Fibroblast of lung (primary cell): Measurements from ENCODE around the gene GOLGA1. TPM values are rescaled to one million over a fixed set of nuclear protein-coding genes. Genes with fewer than 3 reads are reported as not detected.

ENCODE experiments used
- DNase-seq, 2 donors: peaks; one replicate each; pipeline versions ENCODE4 v3.0.0 to v3.0.0-alpha.2; 2010; ENCODE audit warnings: low read depth in 2 of 2
- H2AFZ ChIP-seq: 2 replicates; pipeline ENCODE4 v1.5.1; 2012; ENCODE audit warnings: low read length, control low read depth, inconsistent platforms
- H3K27ac ChIP-seq: 2 replicates; pipeline ENCODE4 v1.5.1; 2011; ENCODE audit warnings: low read length, control low read depth; ENCODE audit not compliant: insufficient read depth
- H3K27me3 ChIP-seq: 2 replicates; pipeline ENCODE4 v1.5.1; 2011; ENCODE audit warnings: mild to moderate bottlenecking, low read length; ENCODE audit not compliant: control insufficient read depth, insufficient read depth
- H3K36me3 ChIP-seq: 2 replicates; pipeline ENCODE4 v1.5.1; 2011; ENCODE audit warnings: low read length; ENCODE audit not compliant: control insufficient read depth, insufficient read depth
- H3K4me1 ChIP-seq: 2 replicates; pipeline ENCODE4 v1.5.1; 2011; ENCODE audit warnings: low read length; ENCODE audit not compliant: control insufficient read depth, insufficient read depth; ENCODE audit errors: extremely low read depth
- H3K4me2 ChIP-seq: 2 replicates; pipeline ENCODE4 v1.5.1; 2011; ENCODE audit warnings: low read length, control low read depth; ENCODE audit not compliant: insufficient read depth; ENCODE audit errors: extremely low read depth
- H3K4me3 ChIP-seq, 4 experiments: fragments of 200-600 bp in 1 of 4; sonication (generic) in 1 of 4; replicated peaks in 1 of 4; 2 replicates each; pipeline ENCODE4 v1.5.1; 2011 to 2016; ENCODE audit warnings: low read length in 4 of 4, low read depth in 3 of 4, mild to moderate bottlenecking in 3 of 4, control low read depth in 2 of 4, inconsistent platforms in 1 of 4, mixed read lengths in 1 of 4; ENCODE audit not compliant: insufficient read depth in 1 of 4; ENCODE audit errors: control extremely low read depth in 1 of 4
- H3K79me2 ChIP-seq: 2 replicates; pipeline ENCODE4 v1.5.1; 2012; ENCODE audit warnings: mild to moderate bottlenecking, low read length, inconsistent platforms; ENCODE audit not compliant: control insufficient read depth, insufficient read depth
- H3K9ac ChIP-seq: 2 replicates; pipeline ENCODE4 v1.5.1; 2011; ENCODE audit warnings: mild to moderate bottlenecking, low read length, control low read depth; ENCODE audit not compliant: insufficient read depth
- H3K9me3 ChIP-seq: 2 replicates; pipeline ENCODE4 v1.5.1; 2012; ENCODE audit warnings: low read depth, low read length; ENCODE audit not compliant: control insufficient read depth, insufficient read depth
- H4K20me1 ChIP-seq: 2 replicates; pipeline ENCODE4 v1.5.1; 2011; ENCODE audit warnings: low read length; ENCODE audit not compliant: control insufficient read depth, insufficient read depth; ENCODE audit errors: extremely low read depth
- CTCF ChIP-seq, 2 donors: IDR thresholded peaks in 1 of 2; conservative IDR thresholded peaks in 1 of 2; 1 replicate in 1 of 2; 2 replicates in 1 of 2; pipeline ENCODE4 v1.5.1; 2011 to 2012; ENCODE audit warnings: low read length in 2 of 2, control low read depth in 1 of 2, inconsistent platforms in 1 of 2, low read depth in 1 of 2, mild to moderate bottlenecking in 1 of 2
- EZH2 ChIP-seq: IDR thresholded peaks from 2 replicates; pipeline ENCODE4 v1.5.1; 2012; ENCODE audit warnings: low read length, control low read depth, mild to moderate bottlenecking; ENCODE audit errors: missing control alignments
- polyA plus RNA-seq, 2 donors: library from polyadenylated mRNA; depleted of rRNA in 1 of 2; stranded (reverse) in 1 of 2; unstranded in 1 of 2; fragments of >200 nt; gene quantifications; 2 replicates each; pipeline ENCODE4 v1.2.1, GENCODE V29; 2011 to 2012; ENCODE audit warnings: missing spikeins in 1 of 2
- total RNA-seq: library from RNA; depleted of rRNA; stranded (reverse); fragments of >200 nt; gene quantifications from 2 replicates; pipeline ENCODE4 v1.2.1, GENCODE V29; 2014

GOLGA1 gene
- total and polyA plus RNA-seq, 2 donors (not counting 1 experiment from before 2014, with no cell fraction given): 12.0 to 15.9 TPM

GRCh38 chr9:124886866-124887492 is 53.9 kb downstream of the GOLGA1 start:
- no peaks in the 10 kb centered on the region for H4K20me1 ChIP-seq
- no peak overlapping the region for H2AFZ ChIP-seq
- H3K4me2 ChIP-seq: no peak overlapping the region
- peaks cover 16% of the 10 kb centered on the region for H3K36me3 ChIP-seq
- H3K79me2 ChIP-seq: no peaks in the 10 kb centered on the region
- no peaks in the 10 kb centered on the region for H3K9me3 ChIP-seq
- TF ChIP-seq CTCF (conservative IDR thresholded peaks at IDR 0.05 in 1 of 2, IDR thresholded peaks at IDR 0.05 in 1 of 2; ENCODE audit: low read depth in 1 of 2, low read length in 2 of 2) (no peak), EZH2 (no peak)
- no peak overlapping the region for H3K27ac ChIP-seq
- H3K9ac ChIP-seq: no peak overlapping the region
- DNase-seq: no peak
- no peaks in the 10 kb centered on the region for H3K27me3 ChIP-seq
- H3K4me3 ChIP-seq: no peak overlapping the region
- H3K4me1 ChIP-seq: no peaks in the 10 kb centered on the region

- Histone ChIP-seq H3K4me1 (no peaks in the 10 kb centered on the region), H3K9ac (no peak overlapping the region), H3K79me2 (no peaks in the 10 kb centered on the region), H3K36me3 (peaks cover 17% of the 10 kb centered on the region), H3K9me3 (no peaks in the 10 kb centered on the region), H3K27ac (no peak overlapping the region), H2AFZ (no peak overlapping the region), H3K4me3 (no peak overlapping the region), H3K27me3 (no peaks in the 10 kb centered on the region), H4K20me1 (no peaks in the 10 kb centered on the region), H3K4me2 (no peak overlapping the region)
- DNase-seq: no peak
- TF ChIP-seq CTCF (conservative IDR thresholded peaks at IDR 0.05 in 1 of 2, IDR thresholded peaks at IDR 0.05 in 1 of 2; ENCODE audit: low read depth in 1 of 2, low read length in 2 of 2) (no peak), EZH2 (no peak)
Observed at GRCh38 chr9:124886461-124886860, 54.4 kb downstream of the GOLGA1 start.

- TF ChIP-seq CTCF (conservative IDR thresholded peaks at IDR 0.05 in 1 of 2, IDR thresholded peaks at IDR 0.05 in 1 of 2; ENCODE audit: low read depth in 1 of 2, low read length in 2 of 2): no peak
- no peak for TF ChIP-seq EZH2
- no peaks in the 10 kb centered on the region for H3K79me2 ChIP-seq
- no peaks in the 10 kb centered on the region for H3K27me3 ChIP-seq
- H2AFZ ChIP-seq: no peak overlapping the region
- H4K20me1 ChIP-seq: no peaks in the 10 kb centered on the region
- H3K9me3 ChIP-seq: no peaks in the 10 kb centered on the region
- no peak for DNase-seq
- H3K4me3 ChIP-seq: no peak overlapping the region
- no peaks in the 10 kb centered on the region for H3K4me1 ChIP-seq
- H3K27ac ChIP-seq: no peak overlapping the region
- H3K9ac ChIP-seq: no peak overlapping the region
- H3K4me2 ChIP-seq: no peak overlapping the region
- H3K36me3 ChIP-seq: peaks cover 15% of the 10 kb centered on the region
Observed at GRCh38 chr9:124885551-124885950, 55.3 kb downstream of the GOLGA1 start.
